ENCODE measurements around the gene MUC22.

GRCh38 chr6:31011153-31011552 is 879 bp downstream of the MUC22 start:
- TF ChIP-seq CTCF (IDR thresholded peaks at IDR 0.05; ENCODE audit: low read depth, low read length) (no peak), EZH2phosphoT487 (IDR thresholded peaks at IDR 0.05; ENCODE audit: low read depth) (no peak)

All from OCI-LY3 (cell line).